Lower leg skin (tissue), 3 donors: Measurements from ENCODE around the gene C1orf21.

Experiments used
- CTCF ChIP-seq, 3 donors: fragments of 450-650 bp; IDR thresholded peaks; one replicate each; pipeline ENCODE4 v1.5.1; 2016; ENCODE audit warnings: antibody characterized with exemption in 3 of 3, mild to moderate bottlenecking in 3 of 3, moderate library complexity in 2 of 3
- POLR2A ChIP-seq, 2 donors: fragments of 450-650 bp; IDR thresholded peaks; one replicate each; pipeline ENCODE4 v1.6.1; 2016 to 2017; ENCODE audit warnings: antibody characterized with exemption in 2 of 2, mild to moderate bottlenecking in 1 of 2, moderate library complexity in 1 of 2

- TF ChIP-seq CTCF (IDR thresholded peaks at IDR 0.05) (no peak), POLR2A (IDR thresholded peaks at IDR 0.05) (no peak)
Observed at GRCh38 chr1:184376369-184376768, 10.5 kb upstream of the C1orf21 start.
